HG02642 (cell line): ENCODE data around the gene OR2T10.
"Not testable (repeated sequence)": the region's sequence is repeated elsewhere in the genome, so short reads cannot be mapped to it uniquely, and the experiment has no call there.

ENCODE experiments used
- ATAC-seq: cut with Tn5 transposase; IDR thresholded peaks from one replicate; pipeline ENCODE4 v1.9.1; 2021; ENCODE audit warnings: mild to moderate bottlenecking; ENCODE audit not compliant: unreplicated experiment, poor library complexity

OR2T10 gene

GRCh38 chr1:248599396-248599795 lies 1.9 kb upstream of the OR2T10 start:
- no peak for ATAC-seq

- no peak for ATAC-seq
Measured at GRCh38 chr1:248596615-248597014, 885 bp downstream of the OR2T10 start.

- ATAC-seq = no peak
Measured at GRCh38 chr1:248593226-248593625, 4.3 kb downstream of the OR2T10 start.

GRCh38 chr1:248592655-248593054 lies 4.8 kb downstream of the OR2T10 start:
- no peak for ATAC-seq

DNA sequence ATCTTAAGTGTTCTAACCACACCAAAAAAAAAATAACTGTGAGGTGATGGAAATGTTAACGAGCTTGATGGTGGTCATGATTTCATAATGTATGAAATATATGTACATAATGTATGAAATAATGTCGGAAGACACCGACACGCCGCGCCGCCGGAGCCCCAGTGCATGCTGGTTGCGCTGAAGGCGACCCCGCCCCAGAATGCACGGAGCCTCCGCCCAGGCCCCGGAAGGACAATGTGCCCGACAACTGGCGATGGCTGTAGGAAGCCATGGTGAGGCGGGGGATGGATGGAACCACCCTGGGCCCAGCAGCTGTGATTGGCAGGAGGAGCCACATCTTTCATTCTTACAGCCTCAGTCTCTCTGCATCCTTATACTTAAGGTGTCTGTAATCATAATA lies 7.4 kb downstream of the OR2T10 start:
- no peak for ATAC-seq

DNA sequence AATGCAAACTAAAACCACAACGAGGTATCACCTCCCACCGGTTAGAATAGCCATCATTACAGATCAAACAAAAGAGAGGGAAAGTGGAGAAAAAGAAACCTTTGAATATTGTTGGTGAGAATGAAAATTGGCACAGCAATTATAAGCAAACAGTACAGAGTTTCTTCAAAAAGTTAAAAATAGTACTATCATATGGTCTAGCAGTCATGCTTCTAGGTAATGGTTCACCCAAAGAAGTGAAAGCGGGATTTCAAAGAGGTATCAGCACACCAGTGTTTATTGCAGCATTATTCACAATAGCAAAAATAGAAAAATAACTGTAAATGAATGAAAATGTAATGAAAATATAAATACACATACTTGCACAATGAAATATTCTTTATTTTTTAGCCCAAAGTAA lies 8.2 kb downstream of the OR2T10 start:
- ATAC-seq = no peak

DNA sequence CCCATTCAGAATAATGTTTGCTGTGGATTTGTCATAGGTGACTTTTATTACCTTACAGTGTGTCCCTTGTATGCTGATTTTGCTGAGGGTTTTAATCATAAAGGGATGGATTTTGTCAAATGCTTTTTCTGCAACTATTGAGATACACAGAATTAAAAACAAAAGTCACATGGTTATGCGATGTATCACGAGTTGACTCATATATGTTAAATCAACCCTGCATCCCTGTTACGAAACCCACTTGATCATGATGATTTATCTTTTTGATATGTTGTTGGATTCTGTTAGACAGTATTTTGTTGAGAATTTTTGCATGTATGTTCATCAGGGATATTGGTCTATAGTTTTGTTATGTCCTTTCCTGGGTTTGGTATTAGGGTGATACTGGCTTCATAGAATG lies 12.2 kb downstream of the OR2T10 start:
- ATAC-seq = no peak

DNA sequence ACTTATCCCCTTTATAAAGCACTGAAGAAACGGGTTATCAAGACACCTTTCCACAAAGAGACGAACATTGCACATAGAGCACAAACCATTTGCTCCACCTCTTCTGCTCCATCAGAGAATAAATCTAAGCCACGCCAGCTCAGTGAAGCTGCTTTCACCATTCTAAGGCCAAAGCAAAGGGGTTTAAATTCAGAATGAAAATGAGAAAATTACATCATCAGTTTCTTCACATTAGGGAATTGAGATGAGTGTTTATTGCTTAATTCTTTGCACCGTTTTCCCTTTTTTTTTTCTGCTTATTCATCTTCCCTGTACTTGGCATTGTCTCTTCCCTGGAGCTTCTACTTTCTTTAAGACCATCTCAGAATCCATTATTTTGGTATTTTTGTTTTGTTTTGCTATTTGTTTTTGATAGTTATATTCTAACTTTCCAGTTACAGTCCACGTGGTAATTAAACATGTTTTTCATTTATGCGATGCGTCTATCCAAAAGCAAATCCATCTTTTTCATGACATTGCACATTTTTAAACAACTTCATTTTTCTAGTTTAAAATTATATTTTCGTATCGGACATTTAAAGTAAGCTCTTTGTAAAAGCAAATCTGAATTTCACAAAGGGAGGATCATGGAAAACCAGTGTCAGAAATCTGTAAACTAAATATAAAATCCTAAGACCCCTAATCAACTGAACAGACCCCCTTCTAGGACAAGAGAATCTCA lies 21.1 kb downstream of the OR2T10 start:
- ATAC-seq = no peak

DNA sequence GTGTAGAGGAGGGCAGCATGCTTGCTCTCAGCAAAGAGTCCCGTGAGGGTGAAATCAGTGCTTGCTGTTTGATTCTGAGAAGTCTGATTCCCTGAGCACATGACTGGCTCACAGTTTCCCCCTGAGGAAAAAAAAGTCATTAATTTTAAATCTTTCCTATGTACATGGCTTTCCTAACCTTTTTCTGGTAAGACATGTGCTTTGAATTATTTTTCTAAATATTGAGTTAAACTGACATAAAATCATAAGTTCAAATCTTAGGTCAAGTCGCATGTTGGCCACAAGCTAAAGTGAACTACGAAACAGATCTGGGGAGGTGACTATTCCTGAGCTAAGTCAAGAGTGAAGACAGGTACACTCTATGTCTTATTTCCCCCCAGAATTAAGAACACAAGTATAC lies 22.8 kb downstream of the OR2T10 start, which contains the start of gene OR2T34:
OR2T34 (minus strand) TSS at position 101 of the 400 bp plus-strand sequence; CDS start at position 101, 0 bp downstream.
- not testable (repeated sequence) for ATAC-seq

- not testable (repeated sequence) for ATAC-seq
Measured at GRCh38 chr1:248573856-248574255, 23.6 kb downstream of the OR2T10 start.

DNA sequence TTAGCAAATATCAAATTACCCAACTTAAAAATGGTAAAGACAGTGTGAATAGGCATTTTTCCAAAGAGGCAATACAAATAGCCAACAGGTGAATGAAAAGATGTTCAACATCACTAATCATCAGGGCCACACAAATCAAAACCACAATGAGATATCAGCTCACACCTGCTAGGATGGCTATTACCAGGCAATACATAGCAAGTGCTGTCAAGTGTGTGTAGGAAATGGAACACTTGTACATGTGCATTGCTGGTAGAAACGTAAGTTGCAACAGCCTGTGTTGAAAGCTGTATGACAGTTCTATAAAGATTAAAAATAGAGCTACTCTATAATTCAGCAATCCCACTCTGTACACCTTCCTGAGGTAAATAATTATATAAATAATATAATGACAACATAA lies 25.5 kb downstream of the OR2T10 start:
- ATAC-seq = peak; percentile 98

DNA sequence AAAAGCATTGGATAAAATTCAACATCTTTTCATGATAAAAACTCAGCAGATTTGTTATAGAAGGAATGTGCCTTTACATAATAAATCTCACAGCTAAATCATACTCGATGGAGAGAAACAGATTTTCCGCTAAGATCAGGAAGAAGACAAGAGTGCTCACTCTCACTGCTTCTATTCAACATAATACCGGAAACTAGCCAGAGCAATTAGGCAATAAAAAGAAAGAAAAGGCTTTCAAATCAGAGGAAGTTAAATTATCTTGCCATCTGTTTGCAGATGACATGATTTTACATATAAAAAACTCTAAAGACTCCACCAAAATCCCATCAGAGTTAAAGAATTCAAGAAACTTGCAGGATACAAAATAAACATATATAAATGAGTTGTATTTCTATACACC lies 26.7 kb downstream of the OR2T10 start:
- ATAC-seq = not testable (repeated sequence)

- not testable (repeated sequence) for ATAC-seq
Measured at GRCh38 chr1:248569049-248569448, 28.5 kb downstream of the OR2T10 start.

DNA sequence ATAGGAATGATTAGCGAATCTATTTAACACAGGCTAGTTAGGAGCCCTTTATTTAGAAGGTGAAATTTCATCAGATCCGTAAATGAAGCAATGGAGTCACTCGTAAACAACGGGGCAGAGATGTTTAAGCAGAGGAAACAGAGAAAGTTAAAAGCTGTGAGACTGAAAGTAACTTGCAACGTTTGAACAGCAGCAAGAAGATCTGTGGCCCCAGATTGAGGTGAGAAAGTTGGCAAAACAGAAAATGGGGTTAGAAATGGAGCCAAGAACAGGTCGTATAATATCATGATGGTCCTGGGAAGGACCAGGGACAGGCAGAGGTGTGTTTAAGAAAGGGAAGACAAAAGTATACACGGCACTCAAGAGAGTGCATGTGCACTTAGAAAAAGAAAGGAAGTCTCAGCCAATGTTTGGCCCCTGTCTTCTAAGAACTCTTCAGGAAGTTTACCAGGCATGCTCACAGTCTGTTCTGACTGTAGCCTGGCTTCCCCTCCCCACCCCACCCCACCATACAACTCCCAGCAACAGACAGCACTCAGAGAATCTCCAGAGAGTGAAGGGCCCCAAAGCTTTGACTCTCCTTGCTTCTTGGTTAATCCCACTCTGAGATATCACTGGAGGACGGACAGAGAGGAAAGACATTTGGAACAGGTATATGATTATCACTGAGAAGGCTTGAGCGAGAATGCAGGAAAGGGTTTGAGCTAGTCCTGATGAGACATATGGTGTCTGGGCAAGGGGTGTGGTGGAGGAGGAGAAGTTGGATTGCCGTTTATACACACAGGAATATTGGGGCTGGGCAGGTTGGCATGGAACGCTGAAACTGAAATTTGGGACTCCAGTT lies 31.7 kb downstream of the OR2T10 start:
- peak; percentile 80 for ATAC-seq

DNA sequence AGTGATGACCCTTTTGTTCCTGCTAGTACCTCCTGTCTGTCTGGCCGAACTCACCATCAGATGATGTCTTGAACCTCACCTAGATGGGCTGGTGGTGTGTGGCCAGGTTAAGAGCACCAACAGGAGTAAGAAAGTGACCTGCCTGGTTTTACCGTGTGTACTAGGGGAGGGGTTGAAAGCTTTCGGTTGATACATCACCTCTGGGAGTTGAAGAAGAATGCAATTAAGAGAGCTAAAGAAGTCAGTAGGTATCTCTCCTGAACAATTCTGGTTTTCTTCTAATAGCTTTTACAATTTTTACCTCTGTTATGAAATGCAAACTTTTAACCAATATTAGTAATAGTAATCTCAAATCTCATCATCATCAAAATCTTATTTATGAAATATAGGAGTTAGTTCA lies 34.8 kb downstream of the OR2T10 start, which contains the start of gene OR2T29:
OR2T29 (minus strand) TSS at position 101 of the 400 bp plus-strand sequence. CDS start 3,281 bp downstream, outside the sequence.
- not testable (repeated sequence) for ATAC-seq

DNA sequence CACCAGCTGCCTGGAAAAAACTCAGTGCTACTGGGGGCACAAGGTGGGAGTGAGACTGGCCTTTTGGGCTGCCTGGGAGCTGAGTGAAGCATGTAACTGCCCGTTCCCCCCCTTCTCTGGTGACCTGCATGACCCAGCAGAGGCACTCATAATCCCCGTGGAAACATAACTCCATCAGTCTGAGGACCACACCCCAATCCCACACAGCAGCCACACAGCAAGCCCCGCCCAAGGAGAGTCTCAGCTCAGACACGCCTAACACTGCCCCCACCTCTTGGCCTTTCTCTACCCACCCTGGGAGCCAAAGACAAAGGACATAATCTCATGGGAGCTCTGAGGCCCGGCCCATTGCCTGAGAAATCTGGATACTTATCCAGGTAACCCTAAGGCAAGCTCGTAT lies 46.5 kb downstream of the OR2T10 start:
- not testable (repeated sequence) for ATAC-seq

DNA sequence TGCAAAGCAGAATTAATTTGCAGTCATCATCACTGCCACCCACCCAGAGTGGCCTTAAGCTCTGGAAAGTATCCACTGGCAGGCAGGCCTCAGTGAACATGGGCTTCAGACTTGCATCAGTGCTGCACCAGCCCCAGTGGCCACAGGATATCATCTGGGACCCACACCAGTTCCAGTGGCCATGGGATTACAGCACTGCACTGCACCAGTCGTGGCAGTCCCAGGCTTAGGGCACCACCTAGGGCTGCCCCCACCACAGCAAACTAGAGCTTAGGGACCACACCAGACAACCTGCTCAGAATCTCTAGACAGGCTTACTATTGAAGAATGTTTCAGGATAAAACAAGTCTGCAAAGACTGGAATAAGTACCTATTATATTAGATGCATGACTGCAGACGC lies 50.1 kb downstream of the OR2T10 start:
- not testable (repeated sequence) for ATAC-seq
